ENCODE data around the gene BTBD9. TPM values are rescaled to one million over a fixed set of nuclear protein-coding genes. Genes with fewer than 3 reads are reported as not detected.

BTBD9 gene
- polyA plus RNA-seq, 1 donor (not counting 4 experiments of a cell fraction or from before 2014, with no cell fraction given) = 6.8 TPM

- no peak overlapping the region for H3K9ac ChIP-seq (ENCODE audit: control insufficient read depth, extremely low read depth, insufficient read depth, low read length)
- no peak overlapping the region for H3K4me3 ChIP-seq (ENCODE audit: control insufficient read depth in 2 of 3, extremely low read depth in 1 of 3, insufficient read depth in 2 of 3, low read depth in 1 of 3, low read length in 3 of 3)
- H3K4me1 ChIP-seq (ENCODE audit: control insufficient read depth, extremely low read depth, insufficient read depth, low read length) = peaks cover 22% of the 10 kb centered on the region
- no peak overlapping the region for H2AFZ ChIP-seq (ENCODE audit: control insufficient read depth, low read length)
- H3K4me2 ChIP-seq (ENCODE audit: control insufficient read depth, extremely low read depth, insufficient read depth, low read depth, low read length) = no peak overlapping the region
- no peaks in the 10 kb centered on the region for H3K36me3 ChIP-seq (ENCODE audit: control insufficient read depth in 2 of 2, extremely low read depth in 1 of 2, insufficient read depth in 2 of 2, low read length in 2 of 2)
- dilution Hi-C loops (cut with MboI; ENCODE audit: extremely low pct_ligation_motif_present, low sequenced_read_pairs) = no loop called here
- TF ChIP-seq CTCF (optimal IDR thresholded peaks at IDR 0.05 in 1 of 3, IDR thresholded peaks at IDR 0.05 in 1 of 3, conservative IDR thresholded peaks at IDR 0.05 in 1 of 3; ENCODE audit: extremely low read depth in 1 of 3, insufficient read depth in 2 of 3, low read length in 3 of 3) (no peak), EZH2 (IDR thresholded peaks at IDR 0.05; ENCODE audit: low read length) (no peak)
- H3K9me3 ChIP-seq (ENCODE audit: control insufficient read depth, low read depth, low read length) = no peaks in the 10 kb centered on the region
- no peaks in the 10 kb centered on the region for H4K20me1 ChIP-seq (ENCODE audit: control insufficient read depth, extremely low read depth, insufficient read depth, low read length)
- no peaks in the 10 kb centered on the region for H3K79me2 ChIP-seq (ENCODE audit: control insufficient read depth, insufficient read depth, low read length)
- FAIRE-seq (no peak), DNase-seq (ENCODE audit: low read depth, low spot score) (no peak)
- H3K27ac ChIP-seq (ENCODE audit: control insufficient read depth, insufficient read depth, low read length) = no peak overlapping the region
- H3K27me3 ChIP-seq (ENCODE audit: control insufficient read depth, extremely low read depth, insufficient read depth, low read length) = no peaks in the 10 kb centered on the region
- H3K9me1 ChIP-seq (ENCODE audit: control insufficient read depth, extremely low read depth, insufficient read depth, low read length) = no peaks in the 10 kb centered on the region
These were observed 239.0 kb downstream of the BTBD9 start for GRCh38 chr6:38400764-38401163.

GRCh38 chr6:38400101-38400500 lies 239.6 kb downstream of the BTBD9 start:
- Histone ChIP-seq H3K79me2 (ENCODE audit: control insufficient read depth, insufficient read depth, low read length) (no peaks in the 10 kb centered on the region), H3K9ac (ENCODE audit: control insufficient read depth, extremely low read depth, insufficient read depth, low read length) (no peak overlapping the region), H2AFZ (ENCODE audit: control insufficient read depth, low read length) (no peak overlapping the region), H3K36me3 (ENCODE audit: control insufficient read depth in 2 of 2, extremely low read depth in 1 of 2, insufficient read depth in 2 of 2, low read length in 2 of 2) (no peaks in the 10 kb centered on the region), H3K4me2 (ENCODE audit: control insufficient read depth, extremely low read depth, insufficient read depth, low read depth, low read length) (no peak overlapping the region), H3K4me3 (ENCODE audit: control insufficient read depth in 2 of 3, extremely low read depth in 1 of 3, insufficient read depth in 2 of 3, low read depth in 1 of 3, low read length in 3 of 3) (no peak overlapping the region), H4K20me1 (ENCODE audit: control insufficient read depth, extremely low read depth, insufficient read depth, low read length) (no peaks in the 10 kb centered on the region), H3K4me1 (ENCODE audit: control insufficient read depth, extremely low read depth, insufficient read depth, low read length) (peaks cover 15% of the 10 kb centered on the region), H3K9me3 (ENCODE audit: control insufficient read depth, low read depth, low read length) (no peaks in the 10 kb centered on the region), H3K27ac (ENCODE audit: control insufficient read depth, insufficient read depth, low read length) (no peak overlapping the region), H3K9me1 (ENCODE audit: control insufficient read depth, extremely low read depth, insufficient read depth, low read length) (no peaks in the 10 kb centered on the region), H3K27me3 (ENCODE audit: control insufficient read depth, extremely low read depth, insufficient read depth, low read length) (no peaks in the 10 kb centered on the region)
- dilution Hi-C loops (cut with MboI; ENCODE audit: extremely low pct_ligation_motif_present, low sequenced_read_pairs) = no loop called here
- TF ChIP-seq EZH2 (IDR thresholded peaks at IDR 0.05; ENCODE audit: low read length) (no peak), CTCF (optimal IDR thresholded peaks at IDR 0.05 in 1 of 3, IDR thresholded peaks at IDR 0.05 in 1 of 3, conservative IDR thresholded peaks at IDR 0.05 in 1 of 3; ENCODE audit: extremely low read depth in 1 of 3, insufficient read depth in 2 of 3, low read length in 3 of 3) (no peak)
- DNase-seq (ENCODE audit: low read depth, low spot score) = no peak
- no peak for FAIRE-seq
